Right lung (tissue), 5 donors: ENCODE measurements around the gene SMOC2. TPM values are rescaled to one million over a fixed set of nuclear protein-coding genes. Genes with fewer than 3 reads are reported as not detected.

ENCODE experiments used
- DNase-seq, 2 donors: peaks; one replicate each; pipeline ENCODE4 v3.0.0-alpha.2; 2013
- polyA plus RNA-seq, 5 donors: library from polyadenylated mRNA; unstranded; fragments of 120-200 nt; gene quantifications; one replicate each; pipeline versions ENCODE4 v1.2.1 to v1.2.3, GENCODE V29; 2013; ENCODE audit warnings: inconsistent platforms in 1 of 5, low replicate concordance in 1 of 5; ENCODE audit not compliant: insufficient read length in 5 of 5, insufficient read depth in 1 of 5

Gene SMOC2
- polyA plus RNA-seq, 5 donors = 9.7 to 14.5 (median 10.6) TPM

- DNase-seq = no peak
These were observed 25.6 kb upstream of the SMOC2 start for GRCh38 chr6:168415098-168415992.

- DNase-seq = no peak
These were observed 24.9 kb upstream of the SMOC2 start for GRCh38 chr6:168415993-168416530.

DNA sequence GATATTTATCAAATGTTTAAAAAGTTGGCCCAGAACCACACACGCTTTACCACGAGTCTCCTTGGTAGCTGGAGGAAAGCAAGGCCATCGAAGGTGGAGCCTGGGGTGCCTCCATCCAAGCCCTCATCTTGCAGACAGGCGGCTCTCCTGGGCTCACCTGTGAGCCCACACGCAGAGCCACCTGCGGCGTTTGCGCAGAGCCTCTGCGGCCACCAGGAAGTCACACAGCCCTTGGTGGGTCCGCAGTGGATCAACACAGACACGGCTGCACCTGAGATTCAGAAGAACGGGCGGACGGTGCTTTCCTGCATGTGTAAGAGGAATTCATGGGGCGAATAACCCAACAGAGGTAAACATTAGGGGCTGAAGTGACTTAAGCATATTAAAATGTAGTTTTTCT is 24.5 kb upstream of the SMOC2 start:
- DNase-seq = no peak

- no peak for DNase-seq
These were observed 23.8 kb upstream of the SMOC2 start for GRCh38 chr6:168417191-168417590.

- DNase-seq = no peak
These were observed 23.1 kb upstream of the SMOC2 start for GRCh38 chr6:168417679-168418557.

GRCh38 chr6:168418711-168419121 is 22.3 kb upstream of the SMOC2 start:
- no peak for DNase-seq

GRCh38 chr6:168419569-168419968 is 21.4 kb upstream of the SMOC2 start:
- DNase-seq = no peak

DNA sequence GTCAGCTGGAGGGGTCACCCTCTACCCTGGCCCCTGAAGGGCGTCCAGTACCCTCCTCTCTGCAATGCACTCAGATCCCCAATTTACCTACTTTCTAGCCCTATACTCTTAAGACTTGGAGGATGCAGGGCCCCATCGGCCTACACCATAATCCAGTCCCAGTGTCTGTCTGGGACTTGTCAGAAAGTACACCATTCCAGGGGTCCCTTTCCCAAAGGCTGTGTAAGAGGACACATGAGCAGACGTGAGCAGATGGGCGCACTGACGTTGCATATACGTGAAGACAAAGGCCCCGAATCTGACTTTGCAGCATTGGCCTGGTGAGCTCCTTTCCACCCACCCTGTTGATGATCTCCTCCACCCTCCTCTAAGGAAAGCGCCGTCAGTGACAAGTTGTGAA is 20.9 kb upstream of the SMOC2 start:
- no peak for DNase-seq

GRCh38 chr6:168420706-168421105 is 20.3 kb upstream of the SMOC2 start:
- no peak for DNase-seq

DNA sequence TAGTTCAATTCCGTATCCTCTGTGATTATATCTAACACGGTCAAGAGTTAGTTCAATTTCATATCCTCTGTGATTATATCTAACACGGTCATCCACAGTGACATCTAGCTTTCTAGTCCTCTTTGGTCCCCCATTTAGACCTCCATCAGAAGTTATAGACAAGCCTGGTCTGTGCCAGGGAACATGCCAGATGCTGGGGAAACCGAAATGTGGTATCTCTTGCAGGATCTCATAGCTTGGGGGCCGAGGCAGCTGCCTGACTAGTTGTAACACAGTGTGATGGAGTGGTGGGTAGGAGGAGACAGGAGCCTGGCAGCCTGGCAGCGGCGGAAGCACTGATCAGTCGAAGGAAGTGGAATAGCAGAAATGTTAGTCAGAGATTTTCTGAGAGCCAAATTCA is 13.8 kb upstream of the SMOC2 start:
- DNase-seq = no peak

- DNase-seq = no peak
These were observed 12.7 kb upstream of the SMOC2 start for GRCh38 chr6:168428052-168428826.

DNA sequence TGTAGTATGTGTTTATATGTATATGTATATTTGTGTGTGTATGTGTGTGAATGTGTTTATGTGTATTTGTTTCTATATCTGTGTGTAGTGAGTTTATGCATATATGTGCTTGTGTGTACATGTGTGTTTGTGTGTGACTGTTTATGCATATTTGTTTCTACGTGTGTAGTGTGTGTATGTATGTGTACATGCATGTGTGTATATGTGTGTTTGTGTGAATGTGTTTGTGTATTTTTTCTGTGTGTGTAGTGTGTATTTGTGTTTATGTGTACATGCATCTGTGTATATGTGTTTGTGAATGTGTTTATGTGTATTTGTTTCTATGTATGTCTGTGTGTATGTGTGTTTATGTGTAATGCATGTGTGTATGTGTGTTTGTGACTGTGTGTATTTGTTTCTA is 12.1 kb upstream of the SMOC2 start:
- DNase-seq = no peak

DNA sequence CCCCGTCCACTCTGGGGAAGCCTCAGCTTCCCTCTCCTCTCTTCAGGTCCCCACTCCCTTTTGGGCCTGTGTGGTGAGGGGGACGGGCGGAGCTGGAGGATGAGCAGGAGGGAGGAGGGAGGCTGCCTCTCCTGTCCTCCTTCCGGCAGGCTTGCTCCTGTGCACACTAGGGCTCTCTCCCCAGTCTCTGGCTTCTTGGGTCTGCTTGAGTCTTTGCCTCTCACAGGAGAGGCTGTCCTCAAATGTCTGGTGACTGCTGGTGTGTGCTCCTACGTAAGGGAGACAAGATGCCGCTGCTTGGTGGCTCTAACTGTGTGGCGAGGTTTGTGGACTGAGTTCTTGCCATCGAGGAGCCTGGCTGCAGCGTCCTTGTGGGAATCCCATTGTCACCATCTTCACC is 8.8 kb upstream of the SMOC2 start:
- no peak for DNase-seq

DNA sequence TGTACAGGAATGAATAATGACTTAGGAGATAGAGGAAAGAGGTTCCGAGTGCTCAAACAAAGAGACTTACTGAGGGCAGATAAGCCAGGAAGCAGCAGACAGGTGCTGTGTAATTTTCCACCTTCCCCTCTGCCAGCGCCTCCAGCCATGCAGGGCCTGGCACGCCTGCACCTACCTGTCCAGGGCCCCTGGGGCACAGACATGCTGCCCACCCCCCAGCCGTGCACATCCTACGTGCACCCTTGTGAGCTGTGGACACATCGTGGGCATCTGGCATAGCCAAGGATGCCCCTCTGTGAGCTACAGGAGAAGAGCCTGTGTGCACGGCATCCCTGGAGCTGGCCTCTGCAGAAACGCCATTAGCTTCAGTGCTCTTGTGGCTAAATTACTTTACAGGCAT is 7.1 kb upstream of the SMOC2 start:
- no peak for DNase-seq

DNA sequence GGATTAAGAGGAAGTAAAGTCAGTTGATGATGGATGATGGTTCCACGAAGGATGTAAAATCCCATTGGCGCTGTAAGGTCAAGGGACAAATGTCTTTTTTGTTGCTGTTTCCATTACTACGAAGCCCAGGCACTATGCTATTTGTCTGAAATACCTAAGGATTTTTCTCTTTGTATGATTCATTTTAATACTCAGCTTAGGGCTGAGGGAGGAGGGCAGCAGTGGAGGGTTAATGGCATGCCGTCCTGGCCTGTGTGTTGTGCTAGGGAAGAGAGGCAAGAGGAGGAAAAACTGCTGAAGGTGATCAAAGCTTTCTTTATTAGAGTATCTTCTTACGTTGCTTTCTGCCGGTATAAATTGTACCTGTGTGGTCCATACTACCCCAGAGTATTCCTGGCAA is 6.5 kb upstream of the SMOC2 start:
- DNase-seq = no peak

DNA sequence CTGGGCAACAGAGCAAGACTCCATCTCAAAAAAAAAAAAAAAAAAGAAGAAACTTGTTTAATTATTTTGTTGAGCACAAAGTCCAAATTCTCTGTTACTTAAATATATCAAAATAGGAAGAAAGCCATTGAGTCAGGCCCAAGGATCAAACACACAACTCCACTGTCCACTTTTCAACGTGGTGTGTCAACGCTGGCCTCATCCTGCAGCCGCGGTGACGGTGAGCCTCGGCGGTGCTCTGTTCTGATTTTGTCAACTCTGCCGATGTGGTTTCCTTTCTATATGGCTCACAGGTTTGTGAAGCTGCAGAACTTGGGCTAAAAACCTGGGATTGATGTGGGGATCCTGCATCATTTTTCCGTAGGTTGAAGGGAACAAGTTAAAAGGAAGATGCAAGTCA is 3.2 kb upstream of the SMOC2 start:
- DNase-seq = no peak

- no peak for DNase-seq
These were observed 2.0 kb upstream of the SMOC2 start for GRCh38 chr6:168438783-168439520.

GRCh38 chr6:168439794-168440450 is 1.1 kb upstream of the SMOC2 start:
- DNase-seq = no peak

DNA sequence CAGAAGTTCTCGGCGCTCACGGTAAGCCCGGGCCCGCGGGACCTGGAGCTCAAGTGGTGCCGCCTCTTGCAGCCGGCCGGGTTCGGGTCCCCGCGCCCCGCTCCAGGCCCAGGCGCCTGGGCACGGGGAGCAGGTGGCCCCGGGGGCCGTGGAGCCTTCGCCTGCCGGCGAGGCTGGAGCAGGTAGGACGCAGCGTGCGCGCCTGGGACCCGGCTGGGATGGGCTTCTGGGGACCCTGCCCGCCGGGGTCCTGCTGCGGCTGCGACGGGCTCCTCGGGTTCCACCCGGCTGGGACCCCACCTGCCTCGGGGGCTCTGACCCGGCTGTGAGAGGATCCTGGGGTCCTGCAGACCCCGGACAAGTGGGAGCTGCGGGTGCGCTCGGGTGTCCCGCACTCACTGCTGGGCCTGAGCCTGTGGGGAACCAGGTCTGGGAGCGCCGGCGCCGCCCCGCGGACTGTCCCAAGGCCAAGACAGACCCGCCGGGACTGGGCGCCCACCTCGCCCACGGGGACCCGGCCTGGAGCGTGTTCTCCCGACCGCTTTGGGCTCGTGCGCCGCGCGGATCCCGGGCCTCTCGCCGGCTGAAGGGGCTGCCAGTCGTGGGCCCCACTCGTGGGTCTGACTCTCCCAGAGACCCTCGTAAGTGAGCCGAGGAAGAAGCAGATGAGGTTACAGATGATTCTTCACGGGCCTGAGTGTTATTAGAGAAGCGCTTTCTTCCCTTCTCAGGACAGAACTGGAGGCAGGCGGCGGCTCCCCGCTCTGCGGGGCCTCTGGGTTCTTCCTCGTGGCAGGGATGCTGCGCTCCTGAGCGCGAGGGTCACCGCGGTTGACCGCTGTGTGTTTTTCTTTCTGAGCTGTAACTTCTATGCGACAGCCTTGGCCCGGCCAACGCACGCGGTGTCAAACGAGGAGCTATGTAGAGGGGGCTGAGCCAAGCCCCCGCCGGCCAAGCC is 729 bp downstream of the SMOC2 start:
- no peak for DNase-seq
